Endothelial cell of umbilical vein (primary cell): ENCODE measurements around the gene SPACDR. TPM values are rescaled to one million over a fixed set of nuclear protein-coding genes. Genes with fewer than 3 reads are reported as not detected.

Source experiments
- BruUV-seq: library from RNA; stranded (reverse); fragments of 400-500 nt; replicated peaks from 2 replicates; lab custom pipeline; 2021; lab: Mats Ljungman, UMichigan
- CTCF ChIA-PET: fragments of 300-600, 350-600 bp; sonication (Branson Sonifier 250); formaldehyde crosslinking; loops from one replicate; lab custom pipeline; 2021; ENCODE audit warnings: antibody characterized with exemption, inconsistent platforms; lab: Charles Lee
- POLR2A ChIA-PET: fragments of 300-600, 350-600 bp; sonication (Branson Sonifier 250); formaldehyde crosslinking; loops from one replicate; lab custom pipeline; 2021; ENCODE audit warnings: antibody characterized with exemption, inconsistent platforms; lab: Charles Lee
- DNase-seq: peaks from one replicate; pipeline ENCODE4 v3.0.0-alpha.2; 2011; ENCODE audit warnings: low read depth, low spot score
- FAIRE-seq: peaks from 2 replicates; lab custom pipeline; 2011; peaks lifted over from hg19 to GRCh38; lab: Jason Lieb, UNC
- H2AFZ ChIP-seq: 2 replicates; pipeline ENCODE4 v1.6.0; 2012; ENCODE audit warnings: low read depth, low read length, control low read depth, inconsistent platforms
- H3K27ac ChIP-seq: 2 replicates; pipeline ENCODE4 v1.5.1; 2011; ENCODE audit warnings: low read depth, mild to moderate bottlenecking, control low read depth, low read length, moderate library complexity; ENCODE audit not compliant: insufficient read depth
- H3K27me3 ChIP-seq, 2 experiments: 2 replicates each; pipeline versions ENCODE4 v1.6.0 to v1.6.1; 2011; ENCODE audit warnings: low read length in 2 of 2, mixed read lengths in 1 of 2; ENCODE audit not compliant: control insufficient read depth in 2 of 2, insufficient read depth in 2 of 2
- H3K36me3 ChIP-seq, 2 experiments: 2 replicates in 1 of 2; 3 replicates in 1 of 2; pipeline ENCODE4 v1.5.1; 2011; ENCODE audit warnings: low read length in 2 of 2, mild to moderate bottlenecking in 1 of 2, moderate library complexity in 1 of 2; ENCODE audit not compliant: control insufficient read depth in 2 of 2, insufficient read depth in 2 of 2; ENCODE audit errors: extremely low read depth in 1 of 2
- H3K4me1 ChIP-seq: 3 replicates; pipeline ENCODE4 v1.5.1; 2011; ENCODE audit warnings: mild to moderate bottlenecking, low read length; ENCODE audit not compliant: control insufficient read depth, insufficient read depth; ENCODE audit errors: extremely low read depth
- H3K4me2 ChIP-seq: 2 replicates; pipeline ENCODE4 v1.6.1; 2011; ENCODE audit warnings: low read length, control low read depth, mixed read lengths; ENCODE audit not compliant: insufficient read depth
- H3K4me3 ChIP-seq, 3 experiments: fragments of 200-600 bp in 1 of 3; sonication (generic), shearing (Covaris generic) in 1 of 3; replicated peaks in 1 of 3; 2 replicates each; pipeline ENCODE4 v1.5.1; 2011 to 2016; ENCODE audit warnings: control low read depth in 3 of 3, low read length in 3 of 3, mild to moderate bottlenecking in 2 of 3, inconsistent platforms in 1 of 3, low read depth in 1 of 3, moderate library complexity in 1 of 3; ENCODE audit not compliant: insufficient read depth in 1 of 3
- H3K79me2 ChIP-seq: 2 replicates; pipeline ENCODE4 v1.6.0; 2012; ENCODE audit warnings: low read length, inconsistent platforms; ENCODE audit not compliant: control insufficient read depth, insufficient read depth
- H3K9ac ChIP-seq: replicated peaks from 2 replicates; pipeline ENCODE3; 2011; ENCODE audit warnings: low read length, control low read depth; ENCODE audit not compliant: insufficient read depth; ENCODE audit errors: extremely low read depth
- H3K9me1 ChIP-seq: replicated peaks from 3 replicates; pipeline ENCODE4 v1.6.0; 2011; ENCODE audit warnings: mild to moderate bottlenecking, low read length; ENCODE audit not compliant: control insufficient read depth, insufficient read depth; ENCODE audit errors: extremely low read depth
- H3K9me3 ChIP-seq: replicated peaks from 2 replicates; pipeline ENCODE4 v1.5.1; 2012; ENCODE audit warnings: low read length, inconsistent platforms; ENCODE audit not compliant: control insufficient read depth, insufficient read depth
- H4K20me1 ChIP-seq: replicated peaks from 2 replicates; pipeline ENCODE3; 2011; ENCODE audit warnings: mild to moderate bottlenecking, low read length; ENCODE audit not compliant: control insufficient read depth, insufficient read depth; ENCODE audit errors: extremely low read depth
- EZH2 ChIP-seq: IDR thresholded peaks from 2 replicates; pipeline ENCODE4 v1.6.1; 2012; ENCODE audit warnings: borderline replicate concordance, low read depth, mild to moderate bottlenecking, moderate library complexity, low read length, inconsistent platforms; ENCODE audit not compliant: severe bottlenecking
- FOS ChIP-seq: IDR thresholded peaks from 2 replicates; pipeline ENCODE4 v1.6.1; 2011; ENCODE audit warnings: mild to moderate bottlenecking, low read length, moderate library complexity, borderline replicate concordance; ENCODE audit not compliant: insufficient read depth
- GATA2 ChIP-seq: IDR thresholded peaks from 2 replicates; pipeline ENCODE4 v1.7.0; 2011; ENCODE audit warnings: low read depth, mild to moderate bottlenecking, moderate library complexity, mixed read lengths, low read length; ENCODE audit not compliant: insufficient read length, insufficient read depth
- JUN ChIP-seq: IDR thresholded peaks from 2 replicates; pipeline ENCODE4 v1.6.1; 2011; ENCODE audit warnings: borderline replicate concordance, low read depth; ENCODE audit not compliant: insufficient read length, insufficient read depth
- MAX ChIP-seq: IDR thresholded peaks from 2 replicates; pipeline ENCODE4 v1.6.1; 2011; ENCODE audit not compliant: insufficient read depth, insufficient read length
- MYC ChIP-seq: IDR thresholded peaks from one replicate; pipeline ENCODE4 v1.6.1; 2011; ENCODE audit warnings: mild to moderate bottlenecking, low read depth, low read length
- POLR2A ChIP-seq: IDR thresholded peaks from 2 replicates; pipeline ENCODE4 v1.6.1; 2012; ENCODE audit warnings: low read depth, mild to moderate bottlenecking, control low read depth, low read length
- POLR2AphosphoS5 ChIP-seq: IDR thresholded peaks from 2 replicates; pipeline ENCODE4 v1.6.1; 2012; ENCODE audit warnings: low read depth, mild to moderate bottlenecking, control low read depth, low read length, moderate library complexity; ENCODE audit not compliant: insufficient read depth
- dilution Hi-C: fragments of 300-500 bp; cut with MboI; formaldehyde crosslinking; loops from one replicate; pipeline ENCODE4 v1.15.0; 2019; ENCODE audit warnings: low sequenced_read_pairs; ENCODE audit not compliant: extremely low pct_ligation_motif_present
- intact Hi-C: fragments of 100-400 bp; cut with micrococcal nuclease; formaldehyde crosslinking; loops from one replicate; pipeline ENCODE4 v1.10.0; 2022
- polyA plus RNA-seq, 4 experiments: library from polyadenylated mRNA; depleted of rRNA in 3 of 4; stranded (reverse) in 3 of 4; unstranded in 1 of 4; fragments of >200 nt; gene quantifications; 2 replicates each; pipeline versions ENCODE4 v1.2.1 to v1.2.3, GENCODE V29; 2011 to 2012; ENCODE audit warnings: missing spikeins in 1 of 4
- total RNA-seq: library from RNA; stranded (reverse); gene quantifications from 2 replicates; pipeline ENCODE4 v1.2.3, GENCODE V29; 2021
- TF ChIP-seq, protein P1 (sequence below), 2 donors: IDR thresholded peaks; 1 replicate in 1 of 2; 2 replicates in 1 of 2; pipeline ENCODE4 v1.5.1; 2011; ENCODE audit warnings: low read length in 2 of 2, mild to moderate bottlenecking in 2 of 2, moderate library complexity in 2 of 2, control low read depth in 1 of 2, inconsistent platforms in 1 of 2, low read depth in 1 of 2; ENCODE audit not compliant: insufficient read depth in 1 of 2; ENCODE audit errors: extremely low read depth in 1 of 2

SPACDR gene
- total and polyA plus RNA-seq, 2 donors (not counting 3 experiments of a cell fraction or from before 2014, with no cell fraction given): 1.6 to 4.1 TPM

DNA sequence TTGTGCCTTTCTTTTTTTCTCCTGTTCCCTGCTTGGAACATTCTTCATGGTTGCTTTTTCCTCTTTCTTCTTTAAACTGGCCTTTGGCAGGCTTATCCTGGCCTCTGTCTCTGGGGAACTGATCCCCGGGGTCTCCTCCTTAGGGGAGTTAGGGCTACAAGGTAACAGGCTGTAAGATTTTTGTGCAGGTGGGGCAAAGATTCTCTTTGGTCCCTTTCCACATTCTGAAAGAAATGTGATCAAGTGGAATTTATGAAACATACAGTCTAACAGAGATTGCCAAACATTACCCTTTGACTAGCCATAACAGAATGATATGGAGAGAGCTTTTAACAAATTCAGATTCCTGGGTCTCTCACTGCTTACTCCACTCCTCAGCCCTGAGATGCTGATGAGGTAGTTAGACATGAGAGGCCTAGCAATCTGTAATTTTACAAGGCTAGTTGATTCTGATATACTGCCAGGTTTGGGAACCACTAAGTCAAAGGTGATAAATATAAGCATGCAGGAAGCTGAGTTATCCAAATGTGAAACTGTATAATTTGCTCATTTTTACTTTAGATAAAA, 44.3 kb downstream of the SPACDR start:
- no peak overlapping the region for H3K9ac ChIP-seq
- intact Hi-C loops: no loop called here
- no peak overlapping the region for H3K4me3 ChIP-seq
- no peaks in the 10 kb centered on the region for H3K9me3 ChIP-seq
- no peaks in the 10 kb centered on the region for H3K36me3 ChIP-seq
- no peaks in the 10 kb centered on the region for H3K4me1 ChIP-seq
- peaks cover 3 to 5% of the 10 kb centered on the region in 2 experiments for H3K27me3 ChIP-seq
- ChIA-PET CTCF (interaction anchor here (4.1 kb wide), 1 partner anchor 12 kb away, joined by 19 read pairs; no protein-coding TSS in a partner anchor), POLR2A (interaction anchor here (0.9 kb wide), 1 partner anchor 9 kb away, joined by 5 read pairs; the partner anchor contains the start of gene ZCWPW1)
- no peak overlapping the region for H3K4me2 ChIP-seq
- DNase-seq (no peak), FAIRE-seq (no peak)
- TF ChIP-seq POLR2A: no peak
- TF ChIP-seq EZH2: no peak
- no peak for TF ChIP-seq FOS
- TF ChIP-seq, protein P1, sequence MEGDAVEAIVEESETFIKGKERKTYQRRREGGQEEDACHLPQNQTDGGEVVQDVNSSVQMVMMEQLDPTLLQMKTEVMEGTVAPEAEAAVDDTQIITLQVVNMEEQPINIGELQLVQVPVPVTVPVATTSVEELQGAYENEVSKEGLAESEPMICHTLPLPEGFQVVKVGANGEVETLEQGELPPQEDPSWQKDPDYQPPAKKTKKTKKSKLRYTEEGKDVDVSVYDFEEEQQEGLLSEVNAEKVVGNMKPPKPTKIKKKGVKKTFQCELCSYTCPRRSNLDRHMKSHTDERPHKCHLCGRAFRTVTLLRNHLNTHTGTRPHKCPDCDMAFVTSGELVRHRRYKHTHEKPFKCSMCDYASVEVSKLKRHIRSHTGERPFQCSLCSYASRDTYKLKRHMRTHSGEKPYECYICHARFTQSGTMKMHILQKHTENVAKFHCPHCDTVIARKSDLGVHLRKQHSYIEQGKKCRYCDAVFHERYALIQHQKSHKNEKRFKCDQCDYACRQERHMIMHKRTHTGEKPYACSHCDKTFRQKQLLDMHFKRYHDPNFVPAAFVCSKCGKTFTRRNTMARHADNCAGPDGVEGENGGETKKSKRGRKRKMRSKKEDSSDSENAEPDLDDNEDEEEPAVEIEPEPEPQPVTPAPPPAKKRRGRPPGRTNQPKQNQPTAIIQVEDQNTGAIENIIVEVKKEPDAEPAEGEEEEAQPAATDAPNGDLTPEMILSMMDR (IDR thresholded peaks at IDR 0.05; ENCODE audit: extremely low read depth in 1 of 2, insufficient read depth in 1 of 2, low read depth in 1 of 2, low read length in 2 of 2): no peak
- no peak for TF ChIP-seq JUN
- TF ChIP-seq POLR2AphosphoS5: no peak
- no peak for TF ChIP-seq MAX
- no peak for TF ChIP-seq GATA2
- TF ChIP-seq MYC: no peak
- H4K20me1 ChIP-seq: no peaks in the 10 kb centered on the region
- no peaks in the 10 kb centered on the region for H3K79me2 ChIP-seq
- dilution Hi-C loops: no loop called here
- H3K27ac ChIP-seq: no peak overlapping the region
- no peaks in the 10 kb centered on the region for H3K9me1 ChIP-seq
- BruUV-seq: no TSS peak
- H2AFZ ChIP-seq: no peak overlapping the region
